OCI-LY7 (cell line): ENCODE measurements around the gene SLC47A1.

ENCODE experiments used
- EZH2phosphoT487 ChIP-seq: fragments of 200-600 bp; sonication (generic); IDR thresholded peaks from 2 replicates; pipeline ENCODE4 v1.6.1; 2018; ENCODE audit warnings: low read depth, borderline replicate concordance, mild to moderate bottlenecking, mixed run types, antibody characterized with exemption, low read length, moderate library complexity, mixed read lengths
- TF ChIP-seq, protein P1 (sequence below): fragments of 200-600 bp; sonication (generic); conservative IDR thresholded peaks from 2 replicates; pipeline ENCODE4 v1.5.1; 2014; ENCODE audit warnings: mild to moderate bottlenecking, antibody characterized with exemption, low read length, moderate library complexity, mixed read lengths

DNA sequence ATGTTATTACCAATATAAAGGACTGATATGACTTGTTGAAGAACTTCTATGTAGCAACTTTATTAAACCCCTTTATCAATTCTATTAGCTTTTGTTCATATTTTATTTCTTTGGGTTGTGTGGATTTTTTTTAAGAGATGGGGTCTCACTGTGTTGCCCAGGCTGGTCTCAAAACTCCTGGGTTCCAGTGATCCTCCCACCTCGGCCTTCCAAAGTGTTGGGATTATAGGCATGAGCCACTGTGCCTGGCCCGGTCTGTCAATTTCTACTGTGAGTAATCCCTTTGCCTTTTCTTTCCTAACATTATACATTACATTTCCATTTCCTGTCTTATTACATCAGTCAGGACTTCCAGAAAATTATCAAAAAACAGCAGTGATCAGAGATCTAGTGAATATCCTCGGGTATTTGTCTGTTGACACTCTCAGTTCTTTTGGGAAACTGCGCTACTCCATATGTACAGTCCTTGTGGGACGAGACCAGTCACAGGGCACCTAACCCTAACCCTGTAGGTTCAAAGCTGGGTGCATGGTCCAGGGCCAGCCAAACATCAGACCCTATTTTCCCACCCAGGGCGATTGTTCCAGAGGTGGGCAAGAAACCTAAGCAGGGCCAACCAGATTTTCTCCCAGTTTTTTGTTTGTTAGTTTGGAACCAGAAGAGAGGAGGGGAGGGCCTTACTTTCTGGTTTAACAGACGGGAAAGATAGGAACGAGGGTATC lies 1.7 kb upstream of the SLC47A1 start:
- TF ChIP-seq, protein P1, sequence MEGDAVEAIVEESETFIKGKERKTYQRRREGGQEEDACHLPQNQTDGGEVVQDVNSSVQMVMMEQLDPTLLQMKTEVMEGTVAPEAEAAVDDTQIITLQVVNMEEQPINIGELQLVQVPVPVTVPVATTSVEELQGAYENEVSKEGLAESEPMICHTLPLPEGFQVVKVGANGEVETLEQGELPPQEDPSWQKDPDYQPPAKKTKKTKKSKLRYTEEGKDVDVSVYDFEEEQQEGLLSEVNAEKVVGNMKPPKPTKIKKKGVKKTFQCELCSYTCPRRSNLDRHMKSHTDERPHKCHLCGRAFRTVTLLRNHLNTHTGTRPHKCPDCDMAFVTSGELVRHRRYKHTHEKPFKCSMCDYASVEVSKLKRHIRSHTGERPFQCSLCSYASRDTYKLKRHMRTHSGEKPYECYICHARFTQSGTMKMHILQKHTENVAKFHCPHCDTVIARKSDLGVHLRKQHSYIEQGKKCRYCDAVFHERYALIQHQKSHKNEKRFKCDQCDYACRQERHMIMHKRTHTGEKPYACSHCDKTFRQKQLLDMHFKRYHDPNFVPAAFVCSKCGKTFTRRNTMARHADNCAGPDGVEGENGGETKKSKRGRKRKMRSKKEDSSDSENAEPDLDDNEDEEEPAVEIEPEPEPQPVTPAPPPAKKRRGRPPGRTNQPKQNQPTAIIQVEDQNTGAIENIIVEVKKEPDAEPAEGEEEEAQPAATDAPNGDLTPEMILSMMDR: no peak
- TF ChIP-seq EZH2phosphoT487: no peak
